PFSK-1 (cell line): ENCODE data around the gene UBN2.

ENCODE experiments used
- POLR2AphosphoS5 ChIP-seq: IDR thresholded peaks from 2 replicates; pipeline ENCODE4 v1.6.1; 2012; ENCODE audit warnings: low read depth, mild to moderate bottlenecking, control low read depth, low read length, moderate library complexity
- SIN3A ChIP-seq: IDR thresholded peaks from 2 replicates; pipeline ENCODE4 v1.6.1; 2012; ENCODE audit warnings: mild to moderate bottlenecking, low read length, moderate library complexity, borderline replicate concordance; ENCODE audit not compliant: insufficient read depth
- TAF1 ChIP-seq: IDR thresholded peaks from 2 replicates; pipeline ENCODE4 v1.6.1; 2012; ENCODE audit warnings: low read length, control low read depth, borderline replicate concordance; ENCODE audit not compliant: insufficient read depth
- TF ChIP-seq, protein P1 (sequence below), 2 experiments: IDR thresholded peaks; 2 replicates each; pipeline versions ENCODE4 v1.6.1 to v1.8.0; 2011 to 2012; ENCODE audit warnings: low read depth in 2 of 2, low read length in 2 of 2, control low read depth in 1 of 2, inconsistent platforms in 1 of 2, mild to moderate bottlenecking in 1 of 2, moderate library complexity in 1 of 2; ENCODE audit not compliant: insufficient read depth in 1 of 2

DNA sequence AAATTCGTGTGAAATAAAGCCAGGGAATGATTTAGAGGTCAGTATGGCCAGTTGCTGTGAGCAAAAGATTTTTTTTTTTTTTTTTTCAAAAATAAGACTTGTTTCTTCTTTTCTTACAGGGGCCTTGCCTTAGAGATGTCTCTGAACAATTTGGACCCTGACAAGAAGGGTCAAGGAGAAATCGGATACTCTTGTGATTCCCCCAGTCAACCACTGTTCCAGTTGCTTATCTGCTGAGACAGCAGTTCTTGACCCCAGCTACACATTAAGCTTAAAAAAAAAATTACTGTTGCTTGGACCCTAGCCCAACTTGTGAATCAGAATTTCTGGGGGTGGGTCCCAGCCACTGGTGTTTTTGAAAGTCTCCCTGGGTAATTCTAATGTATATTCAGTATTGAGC, 98.1 kb downstream of the UBN2 start:
- TF ChIP-seq POLR2AphosphoS5 (no peak), TAF1 (no peak), SIN3A (no peak)
- TF ChIP-seq, protein P1, sequence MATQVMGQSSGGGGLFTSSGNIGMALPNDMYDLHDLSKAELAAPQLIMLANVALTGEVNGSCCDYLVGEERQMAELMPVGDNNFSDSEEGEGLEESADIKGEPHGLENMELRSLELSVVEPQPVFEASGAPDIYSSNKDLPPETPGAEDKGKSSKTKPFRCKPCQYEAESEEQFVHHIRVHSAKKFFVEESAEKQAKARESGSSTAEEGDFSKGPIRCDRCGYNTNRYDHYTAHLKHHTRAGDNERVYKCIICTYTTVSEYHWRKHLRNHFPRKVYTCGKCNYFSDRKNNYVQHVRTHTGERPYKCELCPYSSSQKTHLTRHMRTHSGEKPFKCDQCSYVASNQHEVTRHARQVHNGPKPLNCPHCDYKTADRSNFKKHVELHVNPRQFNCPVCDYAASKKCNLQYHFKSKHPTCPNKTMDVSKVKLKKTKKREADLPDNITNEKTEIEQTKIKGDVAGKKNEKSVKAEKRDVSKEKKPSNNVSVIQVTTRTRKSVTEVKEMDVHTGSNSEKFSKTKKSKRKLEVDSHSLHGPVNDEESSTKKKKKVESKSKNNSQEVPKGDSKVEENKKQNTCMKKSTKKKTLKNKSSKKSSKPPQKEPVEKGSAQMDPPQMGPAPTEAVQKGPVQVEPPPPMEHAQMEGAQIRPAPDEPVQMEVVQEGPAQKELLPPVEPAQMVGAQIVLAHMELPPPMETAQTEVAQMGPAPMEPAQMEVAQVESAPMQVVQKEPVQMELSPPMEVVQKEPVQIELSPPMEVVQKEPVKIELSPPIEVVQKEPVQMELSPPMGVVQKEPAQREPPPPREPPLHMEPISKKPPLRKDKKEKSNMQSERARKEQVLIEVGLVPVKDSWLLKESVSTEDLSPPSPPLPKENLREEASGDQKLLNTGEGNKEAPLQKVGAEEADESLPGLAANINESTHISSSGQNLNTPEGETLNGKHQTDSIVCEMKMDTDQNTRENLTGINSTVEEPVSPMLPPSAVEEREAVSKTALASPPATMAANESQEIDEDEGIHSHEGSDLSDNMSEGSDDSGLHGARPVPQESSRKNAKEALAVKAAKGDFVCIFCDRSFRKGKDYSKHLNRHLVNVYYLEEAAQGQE (IDR thresholded peaks at IDR 0.05; ENCODE audit: insufficient read depth in 1 of 2, low read depth in 2 of 2, low read length in 2 of 2), result no peak
